ENCODE results near the gene SERTAD3. TPM values are rescaled to one million over a fixed set of nuclear protein-coding genes. Genes with fewer than 3 reads are reported as not detected.

SERTAD3 gene
- total and polyA plus RNA-seq, 2 of the 4 experiments (the other 2 are of a cell fraction): 20.5 to 23.3 TPM

GRCh38 chr19:40486017-40486416 is 41.9 kb upstream of the SERTAD3 start:
- Histone ChIP-seq H4K91ac (ENCODE audit: insufficient read depth, low read depth, low read length) (no peak overlapping the region), H4K8ac (ENCODE audit: low read depth in 2 of 2, low read length in 2 of 2) (no peak overlapping the region), H2BK20ac (ENCODE audit: low read depth, low read length) (no peak overlapping the region), H3K18ac (ENCODE audit: low read depth, low read length) (no peak overlapping the region), H3K9ac (ENCODE audit: low read depth, low read length) (no peak overlapping the region), H2BK5ac (ENCODE audit: low read depth, low read length, poor library complexity, severe bottlenecking) (no peak overlapping the region), H4K20me1 (ENCODE audit: insufficient read depth, low read length) (no peaks in the 10 kb centered on the region), H3K4ac (ENCODE audit: low read depth, low read length) (no peak overlapping the region), H2AFZ (replicated peaks; ENCODE audit: low read length, poor library complexity) (no peak overlapping the region), H3K9me1 (ENCODE audit: insufficient read depth, low read length) (no peaks in the 10 kb centered on the region), H2BK120ac (ENCODE audit: low read depth, low read length) (no peak overlapping the region), H3K36me3 (ENCODE audit: control insufficient read depth, insufficient read depth, low read length) (no peaks in the 10 kb centered on the region), H2BK15ac (ENCODE audit: low read depth, low read length) (no peak overlapping the region), H3K27ac (ENCODE audit: insufficient read depth, low read length) (no peak overlapping the region), H3K27me3 (ENCODE audit: control insufficient read depth, insufficient read depth, low read length) (peaks cover 5% of the 10 kb centered on the region; the same call in 1 of the 2 replicates), H2AK9ac (replicated peaks; ENCODE audit: low read depth, low read length, poor library complexity) (no peak overlapping the region), H4K5ac (ENCODE audit: low read depth, low read length) (no peak overlapping the region), H3K79me1 (ENCODE audit: low read depth in 1 of 2, low read length in 2 of 2) (no peaks in the 10 kb centered on the region), H2AK5ac (ENCODE audit: low read depth, low read length) (no peak overlapping the region), H3K14ac (replicated peaks; ENCODE audit: low read depth, low read length) (no peak overlapping the region), H3K56ac (ENCODE audit: extremely low read depth, insufficient read depth, low read length) (no peak overlapping the region), H3K4me3 (ENCODE audit: insufficient read depth, low read depth, low read length) (no peak overlapping the region), H3K9me3 (ENCODE audit: control insufficient read depth, insufficient read depth, low read length) (no peaks in the 10 kb centered on the region), H3K4me2 (ENCODE audit: low read depth, low read length) (no peak overlapping the region), H3K23ac (ENCODE audit: low read depth, low read length) (no peak overlapping the region), H3K4me1 (ENCODE audit: control insufficient read depth, insufficient read depth, low read length) (no peaks in the 10 kb centered on the region)
- TF ChIP-seq NFE2L2 (IDR thresholded peaks at IDR 0.05; ENCODE audit: low read depth, low read length) (no peak), POLR2A (IDR thresholded peaks at IDR 0.05; ENCODE audit: low read depth, low read length) (no peak), USF2 (IDR thresholded peaks at IDR 0.05; ENCODE audit: low read depth, low read length) (no peak), BHLHE40 (IDR thresholded peaks at IDR 0.05; ENCODE audit: low read depth, low read length) (no peak), MAFK (IDR thresholded peaks at IDR 0.05; ENCODE audit: low read depth, low read length) (no peak), MXI1 (IDR thresholded peaks at IDR 0.05; ENCODE audit: borderline replicate concordance, low read depth, low read length) (no peak), CTCF (conservative IDR thresholded peaks at IDR 0.05; ENCODE audit: low read depth, low read length) (no peak), MAZ (IDR thresholded peaks at IDR 0.05; ENCODE audit: borderline replicate concordance, low read depth, low read length) (no peak), CEBPB (IDR thresholded peaks at IDR 0.05; ENCODE audit: low read depth, low read length) (no peak), ELK1 (IDR thresholded peaks at IDR 0.05; ENCODE audit: borderline replicate concordance, low read depth, low read length) (no peak), RAD21 (IDR thresholded peaks at IDR 0.05; ENCODE audit: low read length) (no peak), CHD1 (IDR thresholded peaks at IDR 0.05; ENCODE audit: low read depth, low read length) (no peak), SMC3 (IDR thresholded peaks at IDR 0.05; ENCODE audit: low read depth, low read length) (no peak), RFX5 (IDR thresholded peaks at IDR 0.05; ENCODE audit: low read depth, low read length) (no peak), RCOR1 (IDR thresholded peaks at IDR 0.05; ENCODE audit: insufficient replicate concordance, low read length) (no peak), FOS (IDR thresholded peaks at IDR 0.05; ENCODE audit: low read depth, low read length) (no peak)
- 80% methylated on average over 2 of the region's 3 CpGs; no CpG with 5 or more reads in 1 of the 2 experiments for WGBS, 2 experiments (ENCODE audit: extremely low coverage in 2 of 2, insufficient read length in 1 of 2)
- ChIA-PET CTCF (no interaction called here), POLR2A (ENCODE audit: unreplicated experiment) (no interaction called here)
- in situ Hi-C loops (cut with MboI; ENCODE audit: low sequenced_read_pairs): no loop called here
- intact Hi-C loops (cut with micrococcal nuclease): no loop called here
- no peak for ATAC-seq (ENCODE audit: low read depth)
- DNase-seq: no peak
- dilution Hi-C loops (cut with HindIII; ENCODE audit: low sequenced_read_pairs, unreplicated experiment): no loop called here
- BruUV-seq (replicated peaks): no TSS peak

Data from IMR-90 (cell line).